Esophagus (tissue), 2 donors: ENCODE data around the gene SIGLEC8. TPM values are rescaled to one million over a fixed set of nuclear protein-coding genes. Genes with fewer than 3 reads are reported as not detected.
"Not testable (repeated sequence)": the region's sequence is repeated elsewhere in the genome, so short reads cannot be mapped to it uniquely, and the experiment has no call there.

Source experiments
- H3K27ac ChIP-seq, 2 donors: one replicate each; pipeline ENCODE4 v1.5.1; 2013; ENCODE audit warnings: low read depth in 2 of 2, mild to moderate bottlenecking in 2 of 2, inconsistent platforms in 1 of 2, low read length in 1 of 2, moderate library complexity in 1 of 2
- H3K27me3 ChIP-seq, 2 donors: one replicate each; pipeline ENCODE4 v1.6.1; 2013; ENCODE audit warnings: low read length in 2 of 2, control low read depth in 1 of 2, mild to moderate bottlenecking in 1 of 2; ENCODE audit not compliant: insufficient read depth in 2 of 2, control insufficient read depth in 1 of 2
- H3K36me3 ChIP-seq, 2 donors: one replicate each; pipeline ENCODE4 v1.6.1; 2013; ENCODE audit warnings: low read length in 1 of 2; ENCODE audit not compliant: control insufficient read depth in 2 of 2, insufficient read depth in 2 of 2
- H3K4me1 ChIP-seq, 2 donors: one replicate each; pipeline ENCODE4 v1.6.1; 2013; ENCODE audit warnings: low read length in 1 of 2; ENCODE audit not compliant: control insufficient read depth in 2 of 2, insufficient read depth in 2 of 2
- H3K4me3 ChIP-seq, 2 donors: one replicate each; pipeline ENCODE4 v1.5.1; 2013; ENCODE audit warnings: low read length in 2 of 2, mild to moderate bottlenecking in 2 of 2, low read depth in 1 of 2, moderate library complexity in 1 of 2
- H3K9me3 ChIP-seq, 2 donors: one replicate each; pipeline ENCODE4 v1.6.1; 2013; ENCODE audit warnings: mild to moderate bottlenecking in 2 of 2, low read depth in 1 of 2, low read length in 1 of 2, moderate library complexity in 1 of 2; ENCODE audit not compliant: control insufficient read depth in 2 of 2, insufficient read depth in 1 of 2
- WGBS, 2 donors: extraction: QIAGEN DNeasy Blood & Tissue Kit; methylation state at CpG; one replicate each; pipeline ENCODE4 v1.1.7; 2013; 5-methylcytosine and 5-hydroxymethylcytosine counted together
- polyA plus RNA-seq, 2 donors: library from polyadenylated mRNA; stranded (reverse); fragments of 200-250 nt; gene quantifications; one replicate each; pipeline ENCODE4 v1.2.3, GENCODE V29; 2013
- donor health status: healthy with polysubstance abuse.
- donor health status: Bipolar disorder and iron deficiency.

The SIGLEC8 gene
- polyA plus RNA-seq, 2 donors: 0.04 to 0.16 TPM

DNA sequence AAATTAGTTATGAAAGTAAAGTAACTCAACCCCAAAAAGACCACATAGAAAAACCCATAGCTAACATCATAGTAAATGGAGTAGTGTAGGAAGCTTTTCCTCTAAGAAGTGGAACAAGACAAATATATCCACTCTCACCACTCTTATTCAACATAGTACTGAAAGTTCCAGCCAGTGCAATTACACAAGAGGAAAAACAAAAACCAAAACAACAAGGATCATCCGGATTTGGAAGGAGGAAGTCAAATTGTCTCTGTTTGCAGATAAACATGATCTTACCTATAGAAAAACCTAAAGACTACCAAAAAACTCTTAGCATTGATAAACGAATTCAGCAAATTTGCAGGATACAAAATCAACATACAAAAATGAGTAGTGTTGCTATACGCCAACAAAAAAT is 8.5 kb upstream of the SIGLEC8 start:
- H3K4me1 ChIP-seq: no peaks in the 10 kb centered on the region
- no peak overlapping the region for H3K27ac ChIP-seq
- no peaks in the 10 kb centered on the region for H3K36me3 ChIP-seq
- no peak overlapping the region for H3K4me3 ChIP-seq
- 50 to 51% methylated on average over 3 of the region's 3 CpGs for WGBS, 2 donors
- no peaks in the 10 kb centered on the region for H3K27me3 ChIP-seq
- H3K9me3 ChIP-seq: peaks cover 0 to 2% of the 10 kb centered on the region in 2 donors

DNA sequence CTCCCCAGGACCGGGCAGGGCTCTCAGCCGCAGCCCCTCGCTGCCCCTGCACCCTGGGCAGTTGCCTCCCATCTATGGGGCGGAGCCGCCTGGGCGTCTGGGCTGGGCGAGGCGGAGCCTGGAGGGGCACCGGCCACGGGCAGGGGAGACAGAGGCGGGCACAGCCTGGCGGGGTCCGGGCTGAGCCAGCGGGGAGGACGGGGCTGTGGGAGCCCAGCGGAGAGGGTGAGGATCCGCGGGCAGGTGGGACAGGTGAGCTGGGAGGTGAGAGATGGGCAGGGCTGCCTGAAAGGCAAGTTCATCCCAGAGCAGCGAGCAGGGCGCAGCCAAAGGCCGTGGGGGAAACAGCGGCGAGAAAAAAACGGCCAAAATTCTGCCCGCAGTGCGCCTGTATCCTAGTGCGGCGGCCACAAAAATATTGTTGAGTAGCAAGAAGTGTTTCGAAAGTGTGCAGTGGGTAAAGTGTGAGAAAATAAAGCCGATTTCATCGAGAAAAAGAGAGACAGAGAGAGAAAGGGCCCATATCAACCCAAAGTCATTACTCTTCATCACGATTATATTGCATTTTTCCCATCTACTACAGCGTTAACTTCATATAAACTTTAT is 5.8 kb upstream of the SIGLEC8 start:
- 35 to 40% methylated on average over 11 to 15 of the region's 33 CpGs for WGBS, 2 donors
- H3K27me3 ChIP-seq, H3K4me1 ChIP-seq, H3K36me3 ChIP-seq, H3K27ac ChIP-seq, H3K4me3 ChIP-seq, H3K9me3 ChIP-seq: not testable (repeated sequence)

DNA sequence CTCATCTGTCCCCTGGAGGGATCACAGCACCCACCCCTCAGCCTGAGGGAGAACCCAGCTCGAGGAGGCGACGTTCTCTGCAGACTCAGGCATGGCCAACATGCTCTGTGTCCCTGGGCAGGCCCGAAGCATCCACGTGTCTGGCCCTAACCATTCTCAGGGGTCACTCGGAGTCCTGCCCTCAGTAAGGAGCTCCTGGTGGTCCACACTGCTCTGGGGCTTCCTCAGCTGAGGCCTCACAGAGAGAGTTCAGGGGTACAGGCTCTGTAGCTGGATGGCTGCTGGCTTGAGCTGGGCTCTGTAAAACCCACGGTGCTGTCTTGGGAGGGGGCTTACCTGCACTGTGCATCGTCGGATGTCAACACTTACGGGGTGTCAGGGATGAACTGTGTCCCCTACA is 4.4 kb upstream of the SIGLEC8 start:
- WGBS, 2 donors: 77 to 83% methylated on average over 10 of the region's 10 CpGs
- no peaks in the 10 kb centered on the region for H3K27me3 ChIP-seq

DNA sequence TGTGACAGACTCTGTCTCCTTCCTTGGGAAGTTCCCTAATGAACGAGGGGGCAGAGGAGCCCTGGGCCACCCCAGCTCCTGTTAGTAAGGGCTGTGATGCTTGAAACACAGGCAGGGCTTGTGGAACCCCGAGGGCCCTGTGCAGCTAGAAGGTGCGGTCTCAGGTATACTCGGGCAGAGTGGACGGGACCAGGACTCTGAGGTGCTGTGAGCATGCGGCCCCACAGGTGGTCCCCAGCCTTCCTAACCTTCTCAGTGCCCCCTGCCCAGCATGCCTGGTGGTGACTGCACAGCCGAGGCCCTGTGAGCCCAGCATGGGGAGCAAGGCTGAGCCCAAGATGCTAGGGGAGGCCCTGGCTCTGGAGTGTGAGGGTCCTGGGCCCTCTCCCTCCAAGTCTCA is 4.0 kb upstream of the SIGLEC8 start:
- no peaks in the 10 kb centered on the region for H3K27me3 ChIP-seq
- H3K9me3 ChIP-seq: peaks cover 2 to 3% of the 10 kb centered on the region in 2 donors
- H3K36me3 ChIP-seq: no peaks in the 10 kb centered on the region
- 70 to 85% methylated on average over 7 of the region's 7 CpGs for WGBS, 2 donors
- H3K4me3 ChIP-seq: no peak overlapping the region
- H3K4me1 ChIP-seq: no peaks in the 10 kb centered on the region
- no peak overlapping the region for H3K27ac ChIP-seq

More for the DNA sequence above, 4.4 kb upstream of the SIGLEC8 start:
- Histone ChIP-seq H3K27ac (no peak overlapping the region), H3K9me3 (peaks cover 2 to 3% of the 10 kb centered on the region in 2 donors), H3K4me3 (no peak overlapping the region), H3K36me3 (no peaks in the 10 kb centered on the region), H3K4me1 (no peaks in the 10 kb centered on the region)

DNA sequence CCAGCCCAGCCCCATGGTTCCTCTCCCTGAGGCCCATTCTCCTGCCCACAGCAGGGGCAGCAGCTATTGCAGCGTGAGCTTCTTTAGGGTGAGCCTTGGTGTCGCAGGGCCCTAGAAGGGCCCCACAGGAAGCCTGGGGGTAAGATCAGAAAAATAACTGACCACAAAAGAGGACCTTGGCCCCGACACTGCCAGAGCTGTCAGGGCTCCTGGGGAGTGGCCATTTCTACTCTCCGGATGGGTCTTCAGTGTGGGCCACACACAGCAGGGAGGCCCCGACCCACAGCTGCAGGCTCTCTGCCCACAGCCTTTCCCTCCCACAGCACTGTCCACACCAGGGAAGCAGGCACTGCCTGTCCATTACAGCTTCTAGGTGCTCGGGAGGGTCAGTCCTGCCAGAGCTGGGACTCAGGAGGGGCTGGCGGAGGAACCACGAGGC is 3.5 kb upstream of the SIGLEC8 start:
- peaks cover 2 to 3% of the 10 kb centered on the region in 2 donors for H3K9me3 ChIP-seq
- no peak overlapping the region for H3K4me3 ChIP-seq
- no peaks in the 10 kb centered on the region for H3K27me3 ChIP-seq
- H3K36me3 ChIP-seq: no peaks in the 10 kb centered on the region
- H3K4me1 ChIP-seq: no peaks in the 10 kb centered on the region
- WGBS, 2 donors: 64 to 67% methylated on average over 8 of the region's 8 CpGs
- no peak overlapping the region for H3K27ac ChIP-seq

DNA sequence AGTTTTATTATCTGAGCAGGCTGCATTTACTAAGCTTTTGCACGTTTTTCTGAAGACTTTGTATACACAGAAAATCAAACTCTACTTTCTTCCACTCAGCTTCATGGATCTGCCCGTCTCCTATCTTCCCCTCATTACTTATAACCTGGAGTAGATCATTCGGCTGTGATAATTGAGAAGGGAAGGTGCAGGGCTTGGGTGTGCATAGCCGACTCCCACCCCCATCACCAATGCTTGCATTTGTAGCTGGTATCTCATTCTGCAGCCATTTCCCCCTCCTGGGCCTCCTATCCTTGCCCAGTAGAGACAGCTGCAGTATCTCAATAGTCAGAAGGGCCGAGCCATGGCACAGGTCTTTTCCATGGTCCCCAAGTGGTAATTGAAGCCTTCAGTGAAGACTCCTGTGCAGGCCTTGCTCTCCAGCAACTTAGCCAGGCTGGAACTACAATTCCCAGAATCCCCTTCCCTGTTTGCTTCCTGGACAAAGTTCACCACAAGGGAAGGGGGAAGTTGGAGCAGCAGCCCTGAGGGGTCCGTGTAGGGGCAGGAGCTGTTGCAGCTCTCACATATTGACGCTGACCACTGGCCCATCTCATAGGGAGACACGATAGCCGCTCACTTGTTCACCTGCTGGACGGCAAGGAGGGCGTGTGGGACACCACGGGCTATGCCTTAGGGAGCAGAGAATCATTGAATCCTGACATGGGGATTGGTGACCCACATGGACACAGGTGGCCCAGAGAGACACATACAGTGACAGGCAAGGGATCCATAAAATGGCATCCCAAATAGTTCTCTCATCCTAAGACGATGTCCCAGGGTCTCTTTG is 2.1 kb upstream of the SIGLEC8 start:
- Histone ChIP-seq H3K27ac (no peak overlapping the region), H3K4me3 (no peak overlapping the region), H3K36me3 (no peaks in the 10 kb centered on the region), H3K27me3 (no peaks in the 10 kb centered on the region), H3K9me3 (peaks cover 2 to 3% of the 10 kb centered on the region in 2 donors), H3K4me1 (no peaks in the 10 kb centered on the region)
- WGBS, 2 donors: 58 to 59% methylated on average over 13 of the region's 13 CpGs

DNA sequence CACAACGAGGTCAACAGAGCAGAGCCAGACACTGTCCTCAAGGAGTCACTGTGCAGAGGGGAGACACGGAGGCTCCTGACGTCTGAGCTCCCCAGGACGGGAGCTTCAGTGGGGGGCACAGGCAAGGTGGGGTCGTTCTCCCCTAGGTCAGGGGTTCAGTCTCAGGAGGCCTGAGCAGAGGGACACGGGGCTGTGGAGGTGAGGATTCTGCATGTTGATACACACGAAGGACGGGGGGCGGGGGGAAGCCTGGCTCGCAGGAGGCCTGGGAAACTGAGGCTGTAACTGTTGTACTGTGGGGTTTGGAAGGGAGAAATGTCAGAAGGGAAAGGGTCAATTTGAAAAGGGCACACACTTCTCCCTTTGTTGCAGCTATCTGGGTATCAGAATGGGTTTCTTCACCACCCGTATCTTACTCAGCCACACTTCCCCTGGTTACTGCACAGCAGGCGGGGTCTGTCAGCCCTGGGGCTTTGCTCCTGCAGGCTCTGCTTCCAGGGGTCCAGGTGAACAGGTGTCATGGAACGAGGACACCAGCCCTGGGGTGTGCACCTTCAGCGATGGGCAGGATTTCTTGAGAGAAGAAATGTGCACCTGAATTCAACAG is 748 bp upstream of the SIGLEC8 start:
- no peaks in the 10 kb centered on the region for H3K36me3 ChIP-seq
- H3K9me3 ChIP-seq: peaks cover 2 to 3% of the 10 kb centered on the region in 2 donors
- no peak overlapping the region for H3K27ac ChIP-seq
- H3K4me3 ChIP-seq: no peak overlapping the region
- no peaks in the 10 kb centered on the region for H3K4me1 ChIP-seq
- WGBS, 2 donors: 71 to 79% methylated on average over 14 of the region's 14 CpGs
- H3K27me3 ChIP-seq: no peaks in the 10 kb centered on the region

DNA sequence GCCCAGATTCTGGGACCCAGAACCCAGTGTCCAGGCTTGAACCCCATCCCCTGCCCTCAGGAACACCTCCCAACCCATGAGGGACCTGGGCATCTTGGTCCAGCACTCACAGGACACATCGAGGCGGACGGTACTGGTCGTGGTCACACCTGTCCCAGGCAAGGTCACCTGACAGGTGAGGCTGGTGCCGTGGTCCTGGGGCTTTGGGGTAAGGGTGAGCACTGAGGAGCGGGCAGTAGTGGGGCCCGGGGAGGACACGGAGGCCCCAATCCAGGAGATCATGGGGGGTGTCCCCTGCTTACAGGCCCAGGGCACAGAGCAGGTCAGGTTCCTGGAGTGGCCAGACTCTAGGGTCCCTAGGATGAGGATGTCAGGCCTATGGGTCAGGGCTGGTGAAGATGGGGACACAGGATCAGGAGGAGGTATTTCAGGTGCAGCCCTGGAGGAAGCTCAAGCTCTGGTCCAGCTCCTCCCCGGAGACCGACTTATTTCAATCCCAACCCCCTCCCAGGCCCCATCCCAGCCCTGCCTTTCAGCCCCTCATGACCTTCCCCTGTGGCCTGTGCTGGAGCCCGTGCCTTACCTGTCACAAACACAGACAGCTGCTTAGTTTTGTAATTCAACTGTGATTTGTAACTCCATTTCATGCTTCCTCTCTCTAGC is 772 bp downstream of the SIGLEC8 start:
- H3K36me3 ChIP-seq: no peaks in the 10 kb centered on the region
- WGBS, 2 donors: 79 to 80% methylated on average over 11 of the region's 11 CpGs
- H3K4me3 ChIP-seq: no peak overlapping the region

DNA sequence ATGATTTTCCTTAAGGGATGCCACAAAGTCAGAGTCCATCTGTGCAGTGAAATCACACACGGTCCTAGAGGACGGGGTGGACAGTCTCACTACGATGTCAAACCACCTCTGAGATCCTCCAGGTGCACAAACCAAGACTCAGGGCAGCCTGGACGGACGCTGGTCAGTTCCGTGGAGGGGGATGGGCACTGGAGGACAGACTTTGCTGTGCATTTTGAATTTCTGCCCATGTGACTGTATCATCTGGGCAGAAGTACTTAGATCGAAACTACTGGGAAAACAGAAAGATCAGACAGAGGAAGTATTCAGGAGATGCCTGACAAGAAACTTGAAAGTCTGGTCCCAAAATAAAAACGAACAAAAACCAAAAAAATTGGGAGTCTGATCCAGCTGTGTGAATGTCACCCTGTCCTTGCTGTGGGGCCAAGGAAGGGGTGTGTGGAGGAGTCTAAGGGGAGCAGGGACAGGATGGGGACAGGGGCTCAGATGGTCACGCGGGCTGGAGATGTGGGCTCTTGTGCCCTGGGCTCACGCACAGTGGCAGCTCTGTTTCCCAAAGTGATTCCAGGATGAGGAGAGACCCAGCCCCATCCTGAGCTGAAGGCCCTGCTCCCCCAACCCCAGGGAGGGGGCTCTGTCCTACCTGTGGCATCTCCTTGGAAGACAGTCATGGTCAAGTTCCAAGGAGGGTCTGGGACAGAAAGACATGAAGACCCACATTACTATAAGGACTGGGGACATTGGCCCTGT is 1.5 kb downstream of the SIGLEC8 start:
- no peak overlapping the region for H3K27ac ChIP-seq
- WGBS, 2 donors: 69 to 77% methylated on average over 11 of the region's 11 CpGs
- H3K4me3 ChIP-seq: no peak overlapping the region
- H3K9me3 ChIP-seq: peaks cover 0 to 3% of the 10 kb centered on the region in 2 donors
- H3K36me3 ChIP-seq: no peaks in the 10 kb centered on the region
- no peaks in the 10 kb centered on the region for H3K4me1 ChIP-seq
- no peaks in the 10 kb centered on the region for H3K27me3 ChIP-seq

More for the DNA sequence above, 772 bp downstream of the SIGLEC8 start:
- Histone ChIP-seq H3K27me3 (no peaks in the 10 kb centered on the region), H3K27ac (peak overlapping the region in 1 of 2 donors; percentile 0), H3K9me3 (peaks cover 1 to 3% of the 10 kb centered on the region in 2 donors), H3K4me1 (no peaks in the 10 kb centered on the region)
